HG02798 (cell line): ENCODE measurements around the gene PSMB5.

Experiments used
- ATAC-seq: cut with Tn5 transposase; IDR thresholded peaks from one replicate; pipeline ENCODE4 v1.9.1; 2021; ENCODE audit warnings: mild to moderate bottlenecking; ENCODE audit not compliant: unreplicated experiment, poor library complexity

PSMB5 gene

DNA sequence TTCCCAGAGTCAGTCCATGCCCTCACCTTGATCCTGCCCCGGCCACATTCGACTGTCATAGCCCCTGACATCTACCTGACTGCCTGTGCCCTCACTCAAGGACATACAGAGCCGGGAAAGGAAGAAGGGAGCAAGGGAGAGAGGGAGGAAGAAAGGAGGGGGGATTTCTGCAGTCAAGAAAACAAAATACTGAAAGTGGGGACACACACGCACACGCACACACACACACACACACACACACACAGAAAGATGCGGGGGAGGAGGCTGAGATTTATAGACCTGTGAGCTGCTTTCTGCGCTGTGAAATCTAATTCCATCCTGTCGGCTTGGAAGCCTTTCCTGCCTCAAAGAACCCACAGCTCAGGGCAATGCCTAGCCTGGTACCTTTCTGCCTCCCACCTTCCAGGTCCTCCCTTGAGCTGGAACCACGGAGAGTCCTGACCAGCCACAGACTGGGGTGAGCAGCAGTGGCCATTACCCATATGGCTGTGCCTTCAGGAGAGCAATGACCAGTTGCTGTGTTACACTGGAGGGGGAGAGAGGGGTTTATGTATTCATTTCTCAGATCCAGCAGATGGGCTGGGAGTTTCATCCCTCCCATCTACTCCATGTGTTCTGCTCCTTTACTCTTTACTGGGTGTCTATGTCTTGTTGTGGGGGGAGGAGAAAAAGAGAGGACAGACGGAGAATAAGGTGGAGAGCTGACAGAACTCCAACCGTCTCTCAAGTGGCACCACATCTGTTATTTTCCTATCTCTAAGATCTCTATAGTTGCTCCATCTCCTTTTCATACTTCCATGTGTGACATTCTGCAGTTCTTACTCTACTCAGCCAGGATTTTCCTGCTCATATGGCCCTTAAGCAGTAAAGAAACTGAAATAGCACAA is 37.7 kb downstream of the PSMB5 start:
- ATAC-seq: no peak

GRCh38 chr14:22995889-22996625 is 38.6 kb downstream of the PSMB5 start:
- no peak for ATAC-seq

GRCh38 chr14:22994762-22995275 is 39.9 kb downstream of the PSMB5 start:
- ATAC-seq: no peak

DNA sequence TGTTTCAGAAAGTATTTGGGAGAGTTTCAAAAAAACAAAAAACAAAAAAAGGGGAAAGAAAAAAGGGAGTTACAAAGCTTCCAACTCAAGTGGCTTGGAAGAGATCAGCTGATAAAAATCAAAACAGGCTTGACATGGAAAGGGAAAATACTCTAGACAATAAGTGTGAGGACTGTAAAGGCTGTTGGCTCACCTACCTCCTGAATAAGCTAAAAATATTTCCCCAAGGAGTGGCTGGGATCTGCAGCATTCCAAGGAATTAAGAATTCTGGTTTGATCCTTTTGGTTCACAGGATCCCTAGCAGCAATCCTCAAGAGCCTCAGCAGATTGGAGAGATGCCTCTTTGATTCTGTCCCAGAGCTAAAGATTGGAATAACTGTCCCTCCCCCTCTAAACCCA is 41.2 kb downstream of the PSMB5 start:
- ATAC-seq: no peak

DNA sequence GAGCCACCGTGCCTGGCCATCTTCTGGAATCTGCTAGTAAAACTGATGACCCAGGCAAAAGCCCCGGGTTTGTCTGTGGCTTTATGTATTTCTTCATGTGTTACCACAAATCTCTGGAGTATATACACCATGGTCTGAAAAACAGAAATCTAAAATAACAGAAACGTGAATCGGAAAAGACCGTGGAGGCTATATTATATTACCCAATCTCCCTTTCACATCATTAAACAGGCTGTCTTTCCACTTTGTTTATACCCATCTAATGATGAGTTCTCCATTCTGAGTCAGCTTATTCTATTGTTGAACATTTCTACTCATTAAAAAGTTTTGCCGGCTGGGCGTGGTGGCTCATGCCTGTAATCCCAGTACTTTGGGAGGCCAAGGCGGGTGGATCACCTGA is 42.8 kb downstream of the PSMB5 start:
- no peak for ATAC-seq

- ATAC-seq: no peak
Measured at GRCh38 chr14:22987291-22987690, 47.4 kb downstream of the PSMB5 start.

GRCh38 chr14:22986508-22987054 is 48.1 kb downstream of the PSMB5 start:
- peak; percentile 70 for ATAC-seq

DNA sequence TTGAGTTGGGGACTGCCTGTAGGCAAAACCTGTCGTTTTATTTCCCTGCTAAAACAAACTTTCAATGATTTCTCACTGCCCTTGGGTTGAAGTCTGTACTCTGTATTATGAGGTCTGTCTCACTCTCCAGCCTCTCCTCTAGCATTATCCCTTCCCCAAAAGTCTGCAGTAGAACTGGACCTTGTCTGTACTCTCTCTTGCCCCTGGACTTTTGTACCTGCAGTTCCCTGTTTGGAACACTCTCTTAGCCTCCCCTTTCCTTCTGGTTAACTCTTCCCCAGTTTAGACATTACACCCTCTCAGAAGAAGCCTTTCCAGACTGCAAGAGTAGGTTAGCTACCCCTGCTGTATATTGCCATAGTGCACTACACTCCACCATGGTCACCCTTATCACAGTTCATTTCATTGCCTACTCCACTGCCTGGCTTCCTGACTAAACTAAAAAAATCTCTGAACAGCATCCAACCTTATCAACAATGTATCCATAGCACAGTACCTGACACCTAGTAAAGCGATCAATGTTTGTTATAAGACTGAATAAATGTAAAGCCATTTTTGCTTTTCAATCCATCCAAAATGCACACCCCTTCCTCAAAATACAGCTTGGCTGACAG is 48.7 kb downstream of the PSMB5 start:
- ATAC-seq: no peak

- ATAC-seq: no peak
Measured at GRCh38 chr14:22984959-22985658, 49.6 kb downstream of the PSMB5 start.

DNA sequence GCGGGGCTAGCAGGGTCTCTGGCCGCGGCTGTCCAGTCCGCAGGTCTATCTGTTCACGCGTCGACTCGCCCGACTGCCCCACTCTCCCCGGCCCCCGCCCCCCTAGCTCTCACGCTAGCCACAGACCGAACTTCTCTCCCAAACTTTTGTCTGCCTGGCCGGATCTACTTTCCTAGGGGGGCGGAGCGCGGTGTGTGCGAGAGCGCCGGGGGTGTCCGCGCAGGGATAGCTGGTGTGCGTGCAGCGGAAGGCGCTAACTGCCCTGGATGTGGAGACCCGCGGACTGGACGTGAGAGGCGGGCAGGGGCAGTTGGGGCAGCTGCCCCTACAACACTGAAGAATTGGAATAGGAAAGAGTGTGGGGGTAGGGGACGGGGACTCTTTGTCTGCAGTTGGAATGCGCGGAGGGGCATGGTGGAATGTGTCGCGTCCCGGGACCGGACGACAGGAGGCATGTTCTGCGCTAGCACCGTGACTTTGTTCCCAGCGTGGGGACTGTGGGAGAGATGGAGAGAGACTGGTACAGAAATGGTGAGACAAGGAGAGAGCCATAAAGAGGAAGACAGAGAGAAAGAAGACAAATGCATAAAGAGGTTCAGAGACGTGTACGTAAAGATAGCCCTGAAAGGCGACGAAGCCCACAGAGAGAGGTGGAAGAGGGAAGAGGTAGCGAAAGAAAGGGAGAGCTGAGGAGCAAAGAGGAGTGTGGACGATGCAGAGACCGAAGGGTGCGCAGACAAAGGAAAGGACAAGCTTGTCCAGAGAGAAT is 52.0 kb downstream of the PSMB5 start, which contains the start of gene AJUBA:
TSS of gene AJUBA (minus strand) at position 75 of the 769 bp plus-strand sequence. CDS start 285 bp downstream, outside the sequence.
- ATAC-seq: peak; percentile 39

DNA sequence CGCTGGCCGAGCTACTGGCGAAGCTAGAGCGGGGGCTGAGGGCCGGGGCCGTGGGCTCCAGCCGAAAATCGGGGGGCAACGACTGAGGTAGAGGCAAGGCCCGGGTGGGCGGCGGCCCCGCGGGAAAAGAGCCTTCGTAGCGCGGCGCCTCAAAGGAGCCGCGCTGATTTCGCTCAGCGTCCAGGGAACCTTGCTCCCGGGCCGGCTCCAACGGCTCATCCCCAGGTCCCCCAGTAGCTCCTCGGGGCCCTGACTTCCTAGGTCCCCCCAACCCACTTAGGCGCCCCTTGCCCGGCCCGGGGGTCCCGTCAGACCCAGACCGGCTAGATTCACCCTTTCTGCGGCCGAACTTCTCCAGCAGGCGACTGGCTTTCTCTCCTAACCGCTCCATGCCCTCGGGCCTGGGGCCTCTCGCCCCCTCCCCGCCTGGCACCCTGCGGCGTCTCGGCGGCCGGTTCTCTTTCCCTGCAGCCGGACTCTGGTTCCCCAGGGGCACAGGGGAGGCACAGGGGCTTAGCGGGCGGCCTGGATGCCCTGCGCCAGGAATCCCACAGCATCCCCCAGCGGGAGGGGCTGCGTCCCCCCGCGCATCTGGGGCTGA is 52.7 kb downstream of the PSMB5 start:
- no peak for ATAC-seq

DNA sequence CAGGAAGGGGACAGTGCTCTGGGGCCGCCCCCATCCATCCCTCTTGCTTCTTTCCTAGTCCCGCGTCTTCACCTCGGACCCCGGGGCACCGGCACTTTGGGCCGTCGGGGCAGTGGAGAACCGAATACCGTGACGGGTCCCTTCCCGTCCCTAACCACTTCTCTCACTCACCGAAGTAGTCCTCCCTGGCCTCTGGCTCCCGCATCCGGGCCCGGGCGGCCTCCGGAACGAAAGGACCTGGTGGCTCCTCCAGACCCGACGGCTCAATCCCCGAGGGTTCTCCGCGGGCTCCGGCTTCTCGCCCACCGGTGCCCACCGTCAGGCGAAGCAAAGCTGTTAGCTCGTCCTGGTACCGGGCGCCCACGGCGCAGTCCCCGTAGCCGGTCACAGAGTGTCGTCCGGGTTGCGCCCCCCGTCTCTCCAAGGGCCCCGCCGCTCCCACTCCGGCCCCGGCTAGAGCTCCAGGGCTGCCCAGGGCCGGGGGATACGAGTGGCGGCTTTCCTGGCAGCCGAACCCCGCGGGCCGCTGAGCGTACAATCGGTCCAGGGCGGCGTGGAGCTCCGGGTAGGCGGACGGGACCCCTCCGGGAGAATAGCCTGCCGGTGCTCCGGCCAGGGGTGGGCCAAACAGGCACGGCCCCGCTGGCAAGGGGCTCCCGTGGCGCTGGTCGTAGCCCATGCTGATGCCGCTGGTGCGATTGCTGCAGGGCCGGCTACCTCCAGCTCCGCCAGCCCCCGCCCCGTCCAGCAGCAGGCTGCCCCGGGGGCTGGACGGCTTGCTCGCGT is 53.4 kb downstream of the PSMB5 start:
- ATAC-seq: no peak

DNA sequence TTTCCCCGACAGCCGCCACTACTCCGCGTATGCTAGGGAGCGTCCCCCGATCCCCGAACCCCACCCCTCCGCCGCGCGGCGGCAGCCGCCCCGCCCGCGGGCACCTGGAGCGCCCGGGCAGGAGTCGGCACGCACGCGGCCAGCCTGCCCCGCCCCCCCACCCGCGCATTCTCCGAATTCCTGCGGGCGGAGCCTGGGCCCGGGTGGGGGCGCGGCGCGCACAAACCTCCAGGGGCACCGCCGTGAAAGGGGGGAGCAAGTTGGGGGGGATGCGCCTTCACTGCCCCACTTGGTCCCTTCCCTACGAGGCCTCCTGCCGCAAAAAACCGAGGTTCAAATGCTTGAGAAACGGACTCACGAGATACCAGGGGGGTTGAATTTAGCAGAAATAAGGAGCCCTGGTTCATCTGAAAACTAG is 54.0 kb downstream of the PSMB5 start:
- no peak for ATAC-seq

DNA sequence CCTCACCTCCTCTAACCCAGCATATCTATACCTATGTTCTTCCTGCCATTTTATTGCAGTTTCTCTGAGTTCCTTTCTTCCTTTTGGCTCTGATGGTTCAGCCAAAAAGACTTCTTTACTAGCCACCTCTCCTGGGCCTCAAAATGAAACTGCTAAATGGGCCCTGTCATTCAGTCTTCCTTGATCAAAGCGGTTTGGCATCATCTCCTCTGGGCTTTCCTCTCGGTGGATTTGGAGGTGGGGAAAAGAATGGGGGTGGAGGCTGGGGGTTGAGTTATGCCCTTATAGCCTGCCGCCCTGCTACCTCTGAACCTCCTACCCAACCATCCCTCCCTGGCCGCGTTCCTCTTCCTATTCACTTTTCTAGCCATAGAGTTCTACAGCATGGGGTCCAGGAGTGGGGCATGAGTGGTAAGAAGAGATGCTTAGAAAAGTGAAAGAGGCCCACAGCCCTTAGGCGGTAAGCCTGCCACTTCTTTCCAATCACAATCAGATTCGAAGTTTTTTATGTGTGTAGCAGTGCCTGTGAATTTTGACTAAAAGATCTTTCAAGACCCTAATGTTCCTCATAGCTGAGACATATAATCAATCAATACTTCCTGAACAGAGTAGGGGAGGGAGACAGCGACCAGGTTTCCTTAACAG is 54.8 kb downstream of the PSMB5 start:
- ATAC-seq: no peak

DNA sequence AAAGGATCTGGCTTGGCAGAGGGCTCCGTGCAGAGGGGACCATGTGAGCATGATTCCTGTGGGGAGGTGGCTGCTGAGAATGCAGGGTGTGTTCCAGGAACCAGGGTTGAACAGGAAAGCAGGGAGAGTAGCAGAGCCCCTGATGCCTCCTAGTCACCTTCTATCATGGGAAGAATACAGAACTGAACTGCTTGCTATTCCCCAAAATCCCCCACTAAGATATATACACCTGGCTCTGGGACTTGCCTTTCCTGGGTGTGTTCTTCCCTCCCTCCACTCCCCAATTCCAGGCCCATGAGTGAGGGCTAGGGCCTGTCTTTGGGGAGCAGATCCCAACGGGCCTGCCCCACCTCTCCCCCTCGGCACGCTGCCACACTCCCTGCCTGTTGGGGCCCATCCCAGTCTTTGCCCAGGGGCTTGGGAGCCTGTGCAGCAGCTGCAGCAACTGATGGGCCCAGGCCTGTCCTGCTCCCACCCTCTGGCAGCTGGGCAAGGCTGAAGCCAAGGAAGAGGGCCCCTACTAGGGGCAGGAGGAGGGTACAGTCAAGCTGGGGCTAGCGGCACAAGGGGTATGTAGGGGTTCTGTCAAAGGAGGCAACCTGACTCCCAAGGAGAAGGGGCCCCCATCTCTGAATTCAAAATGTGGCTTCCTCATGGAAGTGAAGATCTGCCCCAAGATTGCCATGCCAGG is 55.6 kb downstream of the PSMB5 start:
- ATAC-seq: no peak

DNA sequence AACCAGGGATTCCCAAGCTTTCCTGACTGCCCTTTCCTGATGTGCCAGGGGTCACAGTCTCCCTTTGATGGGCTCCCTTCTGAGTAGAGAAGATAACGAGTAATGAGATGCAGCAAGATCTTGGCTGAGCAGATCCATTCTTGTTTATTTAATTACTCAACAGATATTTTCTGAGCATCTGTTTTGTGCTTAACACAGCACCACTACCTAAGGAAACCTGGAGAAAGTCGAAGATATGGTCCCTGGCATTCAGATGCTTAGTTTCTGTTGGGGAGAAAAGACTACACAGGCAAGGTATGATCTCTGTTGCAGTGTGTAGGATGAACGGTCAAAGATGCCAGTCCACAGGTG is 56.2 kb downstream of the PSMB5 start:
- no peak for ATAC-seq
